Measurements from ENCODE around the gene COL5A2. TPM values are rescaled to one million over a fixed set of nuclear protein-coding genes. Genes with fewer than 3 reads are reported as not detected.

Gene COL5A2
- total RNA-seq, 2 donors from 2014 or later = 21.0 to 29.9 TPM

DNA sequence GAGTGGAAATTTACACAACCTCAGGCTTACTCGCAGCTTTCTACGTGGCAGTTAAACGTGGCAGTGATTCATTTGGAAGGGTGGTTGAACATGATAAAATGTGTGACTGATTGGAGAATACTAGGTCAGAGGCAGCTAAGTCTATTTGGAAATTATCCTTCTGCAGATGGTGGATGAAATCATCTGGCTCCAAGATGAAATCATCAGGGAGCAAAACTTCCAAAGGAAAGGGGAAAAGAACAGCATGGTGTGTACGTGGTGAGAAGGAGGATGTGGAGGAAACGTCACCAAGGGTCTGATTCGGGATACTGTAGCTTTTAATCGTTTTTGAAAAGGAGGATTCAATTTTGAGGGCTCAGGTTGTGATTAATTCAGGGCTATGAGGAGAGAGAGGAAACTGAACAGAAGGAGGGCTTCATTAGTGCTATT is 157.5 kb downstream of the COL5A2 start:
- DNase-seq (no peak), ATAC-seq (peak; percentile 78 to 84)
- intact Hi-C loops (cut with DNase I) = no loop called here

GRCh38 chr2:189020179-189020578 is 159.4 kb downstream of the COL5A2 start:
- intact Hi-C loops (cut with DNase I) = no loop called here
- ATAC-seq = no peak
- no peak for DNase-seq

- no peak for DNase-seq
- intact Hi-C loops (cut with DNase I) = no loop called here
- no peak for ATAC-seq
Measured at GRCh38 chr2:189018631-189019030, 160.9 kb downstream of the COL5A2 start.

DNA sequence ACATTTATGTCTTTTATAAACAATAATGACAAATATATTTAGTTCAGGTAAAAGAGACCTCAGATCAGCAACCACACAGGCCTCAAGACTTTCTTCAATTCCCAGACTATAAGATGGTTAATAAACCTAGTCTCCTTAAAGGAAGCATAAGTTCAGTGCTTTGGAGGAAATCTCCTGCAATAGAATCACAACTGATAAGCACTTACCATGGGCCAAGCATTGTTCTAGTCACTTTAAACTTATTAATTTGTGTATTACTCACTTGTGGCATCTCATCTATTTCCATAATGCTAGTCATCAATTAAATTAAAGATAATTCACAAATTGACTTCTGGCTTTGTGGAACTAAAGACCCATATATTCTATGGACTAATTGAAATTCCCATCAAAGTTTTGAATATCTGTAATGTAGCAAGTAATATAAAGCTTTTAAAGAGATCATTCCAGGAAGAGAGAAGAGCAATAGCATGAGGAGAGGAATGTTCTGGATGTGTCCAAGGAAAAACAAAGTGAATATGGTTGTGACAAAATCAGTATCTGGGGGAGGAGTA is 163.2 kb downstream of the COL5A2 start:
- intact Hi-C loops (cut with DNase I) = no loop called here
- DNase-seq (no peak), ATAC-seq (no peak)

DNA sequence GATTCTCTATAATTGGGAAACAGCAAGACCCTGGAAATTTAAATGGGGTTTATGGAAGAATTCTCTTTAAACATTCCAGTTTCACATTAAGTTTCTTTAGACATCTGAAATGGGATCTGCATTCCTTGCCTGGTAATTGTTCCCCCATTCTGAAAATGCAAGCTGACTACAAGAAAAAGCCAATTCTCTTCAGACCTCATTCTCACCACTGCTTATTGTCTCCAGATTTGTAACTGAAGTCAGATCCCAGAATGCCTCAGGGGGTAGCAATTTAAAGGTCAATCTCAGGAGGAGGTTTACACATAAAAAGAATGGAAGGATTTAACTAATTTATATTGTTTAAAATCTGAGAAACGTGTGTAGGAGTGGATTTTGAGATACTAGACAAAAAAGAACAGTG is 164.2 kb downstream of the COL5A2 start:
- ATAC-seq (no peak), DNase-seq (no peak)
- intact Hi-C loops (cut with DNase I) = no loop called here

GRCh38 chr2:189014449-189015138 is 165.0 kb downstream of the COL5A2 start:
- ATAC-seq (peak in 1 of 2 donors; percentile 13), DNase-seq (no peak)
- intact Hi-C loops (cut with DNase I) = no loop called here

DNA sequence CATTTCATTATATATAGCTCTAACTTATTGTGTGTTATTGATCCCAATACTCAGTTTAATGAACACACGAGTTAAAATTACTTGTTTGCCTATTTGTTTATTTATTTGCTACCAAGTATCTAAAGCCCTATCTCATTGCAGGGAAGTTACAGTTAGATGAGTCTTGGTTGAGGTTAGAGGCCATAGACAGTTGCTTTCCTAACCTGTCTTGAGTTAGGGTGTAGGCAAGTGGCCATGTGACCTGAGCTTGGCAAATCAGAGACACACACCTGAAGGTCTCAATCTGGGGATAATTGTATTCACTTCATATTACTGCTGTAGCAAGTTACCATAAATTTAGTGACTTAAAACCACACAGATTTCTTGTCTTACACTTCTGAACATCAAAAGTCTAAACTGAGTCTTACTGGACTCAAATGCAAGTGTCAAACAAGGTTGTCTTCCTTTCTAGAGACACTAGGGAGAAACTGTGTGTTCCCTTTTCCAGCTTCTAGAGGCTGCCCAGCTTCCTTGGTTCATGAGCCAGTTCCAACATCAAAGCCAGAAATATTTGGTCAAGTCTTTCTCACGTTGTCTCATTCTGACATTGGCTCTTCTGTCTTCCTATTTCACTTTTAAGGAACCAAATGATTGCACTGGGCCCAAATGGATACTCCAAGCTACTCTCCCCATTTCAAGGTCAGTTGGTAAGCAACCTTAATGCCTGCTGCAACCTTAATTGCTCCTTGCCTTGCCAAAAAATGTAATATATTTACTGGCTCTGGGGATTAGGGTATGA is 165.7 kb downstream of the COL5A2 start:
- intact Hi-C loops (cut with DNase I) = no loop called here
- no peak for DNase-seq
- peak in 1 of 2 donors; percentile 4 for ATAC-seq

DNA sequence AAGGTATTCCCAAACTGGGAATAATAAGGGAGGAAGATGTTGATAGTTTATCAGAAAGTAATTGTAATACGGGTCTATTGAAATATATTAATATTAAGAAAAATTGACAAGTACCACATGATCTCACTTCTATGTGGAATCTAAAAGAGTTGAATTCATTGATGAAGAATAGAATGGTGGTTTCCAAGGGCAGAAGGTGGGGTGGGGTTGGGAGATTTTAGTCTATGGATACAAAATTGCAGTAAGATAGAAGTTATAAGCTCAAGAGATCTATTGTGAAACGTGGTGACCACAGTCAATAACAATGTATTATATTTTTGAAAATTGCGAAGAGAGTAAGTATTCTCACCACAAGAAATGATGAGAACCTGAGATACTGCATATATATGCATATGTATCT is 166.5 kb downstream of the COL5A2 start:
- intact Hi-C loops (cut with DNase I) = no loop called here
- DNase-seq (no peak), ATAC-seq (no peak)

DNA sequence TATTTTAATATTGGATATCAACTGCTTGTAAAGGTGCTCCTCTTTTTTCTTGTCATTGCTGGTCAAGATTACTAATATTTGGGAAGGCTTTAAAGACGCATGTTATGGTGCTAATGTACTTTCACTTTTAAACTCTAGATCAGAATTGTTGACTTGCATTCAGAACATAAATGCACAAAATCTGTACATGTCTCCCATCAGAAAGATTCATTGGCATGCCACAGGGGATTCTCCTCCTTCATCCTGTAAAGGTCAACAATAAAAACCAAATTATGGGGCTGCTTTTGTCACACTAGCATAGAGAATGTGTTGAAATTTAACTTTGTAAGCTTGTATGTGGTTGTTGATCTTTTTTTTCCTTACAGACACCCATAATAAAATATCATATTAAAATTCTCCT is 167.2 kb downstream of the COL5A2 start:
- DNase-seq (no peak), ATAC-seq (no peak)
- intact Hi-C loops (cut with DNase I) = no loop called here

- ATAC-seq (no peak), DNase-seq (no peak)
- intact Hi-C loops (cut with DNase I) = no loop called here
Measured at GRCh38 chr2:189010536-189010935, 169.0 kb downstream of the COL5A2 start.

DNA sequence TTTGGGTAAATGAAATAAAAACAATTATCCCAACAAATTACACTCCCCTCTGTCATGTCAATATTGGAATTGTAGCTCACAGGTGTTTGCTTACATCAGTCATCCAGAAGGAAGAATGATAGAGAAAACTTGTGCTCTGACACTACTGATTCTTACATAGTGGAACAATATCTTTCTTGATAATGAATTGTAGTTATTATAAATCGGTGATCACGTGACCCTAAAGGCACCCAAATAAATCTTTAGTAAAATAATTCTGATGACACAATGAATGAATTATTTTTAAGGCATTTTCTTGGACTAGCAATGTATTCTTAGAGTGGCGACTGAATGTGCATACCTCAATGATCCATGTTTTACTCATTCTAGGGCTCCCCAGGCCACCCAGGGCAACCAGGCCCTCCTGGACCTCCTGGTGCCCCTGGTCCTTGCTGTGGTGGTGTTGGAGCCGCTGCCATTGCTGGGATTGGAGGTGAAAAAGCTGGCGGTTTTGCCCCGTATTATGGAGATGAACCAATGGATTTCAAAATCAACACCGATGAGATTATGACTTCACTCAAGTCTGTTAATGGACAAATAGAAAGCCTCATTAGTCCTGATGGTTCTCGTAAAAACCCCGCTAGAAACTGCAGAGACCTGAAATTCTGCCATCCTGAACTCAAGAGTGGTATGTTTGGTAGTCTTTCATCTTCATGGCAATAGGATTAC is 170.9 kb downstream of the COL5A2 start:
- intact Hi-C loops (cut with DNase I) = no loop called here

GRCh38 chr2:189002079-189002478 is 177.5 kb downstream of the COL5A2 start:
- intact Hi-C loops (cut with DNase I) = no loop called here
- ATAC-seq (peak in 1 of 2 donors; percentile 38), DNase-seq (no peak)

More for the DNA sequence above, 170.9 kb downstream of the COL5A2 start:
- DNase-seq = no peak
- no peak for ATAC-seq

- ATAC-seq (no peak), DNase-seq (no peak)
- intact Hi-C loops (cut with DNase I) = no loop called here
Measured at GRCh38 chr2:189000221-189000620, 179.3 kb downstream of the COL5A2 start.

DNA sequence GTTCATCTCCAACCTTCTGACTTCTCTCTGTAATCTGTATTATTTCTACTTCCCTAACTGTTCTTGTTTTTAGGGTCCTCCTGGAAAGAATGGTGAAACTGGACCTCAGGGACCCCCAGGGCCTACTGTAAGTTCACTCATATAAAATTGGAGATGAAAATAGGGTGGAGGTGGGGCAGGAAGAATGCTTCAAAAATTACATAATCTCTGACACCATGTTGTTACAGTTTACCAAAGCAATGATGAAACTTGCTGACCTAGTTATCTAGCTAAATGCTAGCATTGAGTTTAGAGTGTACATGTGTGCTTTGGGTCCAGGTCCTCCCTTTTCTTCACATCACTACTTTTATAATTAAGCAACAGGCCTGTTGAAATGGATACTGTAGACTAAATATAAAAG is 182.3 kb downstream of the COL5A2 start:
- intact Hi-C loops (cut with DNase I) = no loop called here
- ATAC-seq (peak in 1 of 2 donors; percentile 34), DNase-seq (no peak)

GRCh38 chr2:188993247-188993646 is 186.3 kb downstream of the COL5A2 start:
- DNase-seq = no peak
- ATAC-seq = no peak
- intact Hi-C loops (cut with DNase I) = no loop called here

DNA sequence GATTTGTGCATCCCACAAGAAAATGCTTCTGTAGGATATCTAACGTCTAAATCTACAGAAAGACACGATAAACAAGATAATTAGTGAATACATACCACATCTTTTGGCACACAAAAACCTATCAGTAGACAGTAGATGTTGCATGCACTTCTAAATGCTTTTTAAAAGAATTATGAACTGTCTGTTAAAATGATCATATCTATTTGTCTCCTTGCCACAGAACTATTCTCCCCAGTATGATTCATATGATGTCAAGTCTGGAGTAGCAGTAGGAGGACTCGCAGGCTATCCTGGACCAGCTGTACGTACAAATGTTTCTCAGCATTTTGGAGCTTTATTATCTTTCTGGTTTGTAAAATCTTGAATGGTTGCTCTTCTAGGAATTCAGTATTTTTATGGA is 192.7 kb downstream of the COL5A2 start:
- ATAC-seq = peak in 1 of 2 donors; percentile 66
- intact Hi-C loops (cut with DNase I) = no loop called here
- DNase-seq = no peak

DNA sequence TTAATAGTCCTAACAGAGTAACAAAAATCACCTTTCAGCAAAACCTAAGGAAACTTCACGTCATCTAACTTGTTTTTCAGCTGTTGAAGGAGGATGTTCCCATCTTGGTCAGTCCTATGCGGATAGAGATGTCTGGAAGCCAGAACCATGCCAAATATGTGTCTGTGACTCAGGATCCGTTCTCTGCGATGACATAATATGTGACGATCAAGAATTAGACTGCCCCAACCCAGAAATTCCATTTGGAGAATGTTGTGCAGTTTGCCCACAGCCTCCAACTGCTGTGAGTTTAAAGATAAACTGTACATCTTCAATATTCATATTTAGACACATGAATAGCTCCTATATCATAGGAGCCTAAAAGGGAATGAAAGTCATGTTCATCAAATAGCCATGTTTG is 194.9 kb downstream of the COL5A2 start:
- DNase-seq (peak; percentile 20), ATAC-seq (peak; percentile 65 to 84)
- intact Hi-C loops (cut with DNase I) = no loop called here

DNA sequence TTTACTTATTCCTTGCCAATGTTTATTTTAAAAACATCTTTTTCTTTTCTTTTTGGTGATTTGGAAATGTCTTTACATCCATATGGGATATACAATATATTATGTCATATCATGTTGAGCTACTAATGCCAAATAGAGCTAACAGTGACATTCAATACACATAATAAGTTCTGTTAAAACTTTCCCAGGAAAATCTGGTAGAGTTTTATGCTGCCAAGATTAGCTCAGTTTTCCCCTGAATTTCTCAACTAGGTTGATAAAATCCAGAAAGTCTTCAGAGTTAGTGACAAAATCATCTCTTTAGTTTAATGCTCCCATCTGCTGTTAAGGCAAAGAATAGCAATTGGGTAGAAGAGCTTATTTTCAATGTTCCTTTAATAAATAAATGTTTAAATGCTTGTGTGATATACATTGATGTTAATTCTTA is 195.5 kb downstream of the COL5A2 start:
- DNase-seq = no peak
- intact Hi-C loops (cut with DNase I) = no loop called here
- peak; percentile 14 to 70 for ATAC-seq

- intact Hi-C loops (cut with DNase I) = no loop called here
- ATAC-seq = peak in 1 of 2 donors; percentile 45
Measured at GRCh38 chr2:188983427-188984064, 196.0 kb downstream of the COL5A2 start.

More at GRCh38 chr2:188983427-188984064, 196.0 kb downstream of the COL5A2 start:
- no peak for DNase-seq

Data from left cardiac atrium (tissue), 4 donors.